ENCODE measurements around the gene FKBP8.

The FKBP8 gene

DNA sequence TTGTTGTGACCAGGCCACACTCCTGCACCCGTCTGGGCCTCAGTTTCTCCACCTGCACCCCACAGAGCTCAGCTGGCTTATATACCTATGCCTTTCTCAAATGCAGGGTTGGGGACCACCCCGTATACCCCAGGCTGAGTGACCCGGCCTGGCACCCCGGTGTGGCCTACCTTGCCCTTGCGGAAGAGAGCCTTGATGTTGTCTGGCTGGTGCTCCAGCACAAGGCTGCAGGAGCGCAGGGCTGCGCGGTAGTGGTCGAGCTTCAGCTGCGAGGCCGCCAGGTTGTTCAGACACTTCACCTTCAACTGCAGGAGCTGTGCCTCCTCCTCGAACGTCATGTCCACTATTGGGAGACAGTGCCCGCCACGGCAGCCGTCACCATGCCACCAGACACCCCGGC is 5.9 kb downstream of the FKBP8 start:
- H4K91ac ChIP-seq (ENCODE audit: low read depth, low read length), result no peak overlapping the region
- peaks cover 60 to 64% of the 10 kb centered on the region in 2 experiments for H3K36me3 ChIP-seq (ENCODE audit: control insufficient read depth in 1 of 2, insufficient read depth in 2 of 2, low read length in 2 of 2)
- no peak overlapping the region for H2BK5ac ChIP-seq (ENCODE audit: low read depth, low read length, poor library complexity)
- no peak for DNase-seq
- H2AFZ ChIP-seq (ENCODE audit: insufficient read depth, low read length, poor library complexity), result no peak overlapping the region
- no peak overlapping the region for H3K14ac ChIP-seq (ENCODE audit: low read length)
- H3K9ac ChIP-seq (ENCODE audit: low read length), result no peak overlapping the region
- H3K27ac ChIP-seq (ENCODE audit: low read depth, low read length), result no peak overlapping the region
- H3K79me2 ChIP-seq (ENCODE audit: control insufficient read depth, insufficient read depth, low read length, poor library complexity), result peaks cover under 1% of the 10 kb centered on the region
- H3K27me3 ChIP-seq (ENCODE audit: insufficient read depth, low read length), result no peaks in the 10 kb centered on the region
- H2AK5ac ChIP-seq (ENCODE audit: low read length), result no peak overlapping the region
- H3K23ac ChIP-seq (ENCODE audit: low read length), result no peak overlapping the region
- H3K79me1 ChIP-seq (ENCODE audit: low read length), result no peaks in the 10 kb centered on the region
- H4K8ac ChIP-seq (ENCODE audit: low read depth, low read length), result no peak overlapping the region
- H3K9me3 ChIP-seq (ENCODE audit: insufficient read depth, low read depth, low read length), result peaks cover 2% of the 10 kb centered on the region
- H3K18ac ChIP-seq (ENCODE audit: low read length), result no peak overlapping the region
- H2BK120ac ChIP-seq (ENCODE audit: insufficient read depth, low read length, poor library complexity), result no peak overlapping the region
- no peak overlapping the region for H4K12ac ChIP-seq (ENCODE audit: low read depth, low read length)
- H2BK12ac ChIP-seq (ENCODE audit: low read length), result no peak overlapping the region
- peaks cover 4 to 5% of the 10 kb centered on the region in 2 experiments for H3K4me1 ChIP-seq (ENCODE audit: control insufficient read depth in 1 of 2, insufficient read depth in 2 of 2, low read length in 2 of 2)
- H3K4ac ChIP-seq (ENCODE audit: low read depth, low read length), result no peak overlapping the region
- no peak overlapping the region for H3K4me3 ChIP-seq (ENCODE audit: low read depth, low read length)
- H3K4me2 ChIP-seq (ENCODE audit: low read length), result no peak overlapping the region
- WGBS (ENCODE audit: extremely low coverage, insufficient coverage, insufficient read length), result no CpG with 5 or more reads among the region's 17 CpGs

GRCh38 chr19:18536475-18536874 is 6.9 kb downstream of the FKBP8 start:
- H4K12ac ChIP-seq (ENCODE audit: low read depth, low read length), result no peak overlapping the region
- peaks cover 2% of the 10 kb centered on the region for H3K9me3 ChIP-seq (ENCODE audit: insufficient read depth, low read depth, low read length)
- H2BK12ac ChIP-seq (ENCODE audit: low read length), result no peak overlapping the region
- no peak overlapping the region for H3K23ac ChIP-seq (ENCODE audit: low read length)
- no CpG with 5 or more reads among the region's 10 CpGs for WGBS (ENCODE audit: extremely low coverage, insufficient coverage, insufficient read length)
- no peaks in the 10 kb centered on the region for H3K79me2 ChIP-seq (ENCODE audit: control insufficient read depth, insufficient read depth, low read length, poor library complexity)
- no peak overlapping the region for H3K18ac ChIP-seq (ENCODE audit: low read length)
- H3K4ac ChIP-seq (ENCODE audit: low read depth, low read length), result no peak overlapping the region
- no peak for DNase-seq
- no peak overlapping the region for H2BK5ac ChIP-seq (ENCODE audit: low read depth, low read length, poor library complexity)
- H4K91ac ChIP-seq (ENCODE audit: low read depth, low read length), result no peak overlapping the region
- no peak overlapping the region for H3K4me3 ChIP-seq (ENCODE audit: low read depth, low read length)
- no peak overlapping the region for H2AK5ac ChIP-seq (ENCODE audit: low read length)
- no peak overlapping the region for H3K27ac ChIP-seq (ENCODE audit: low read depth, low read length)
- H3K36me3 ChIP-seq (ENCODE audit: control insufficient read depth in 1 of 2, insufficient read depth in 2 of 2, low read length in 2 of 2), result peaks cover 65 to 68% of the 10 kb centered on the region in 2 experiments
- H3K4me2 ChIP-seq (ENCODE audit: low read length), result no peak overlapping the region
- H3K4me1 ChIP-seq (ENCODE audit: control insufficient read depth in 1 of 2, insufficient read depth in 2 of 2, low read length in 2 of 2), result peaks cover 0 to 2% of the 10 kb centered on the region in 2 experiments
- H2BK120ac ChIP-seq (ENCODE audit: insufficient read depth, low read length, poor library complexity), result no peak overlapping the region
- H4K8ac ChIP-seq (ENCODE audit: low read depth, low read length), result no peak overlapping the region
- no peaks in the 10 kb centered on the region for H3K27me3 ChIP-seq (ENCODE audit: insufficient read depth, low read length)
- no peak overlapping the region for H3K9ac ChIP-seq (ENCODE audit: low read length)
- no peak overlapping the region for H2AFZ ChIP-seq (ENCODE audit: insufficient read depth, low read length, poor library complexity)
- H3K14ac ChIP-seq (ENCODE audit: low read length), result no peak overlapping the region
- no peaks in the 10 kb centered on the region for H3K79me1 ChIP-seq (ENCODE audit: low read length)

- H4K8ac ChIP-seq (ENCODE audit: low read depth, low read length), result no peak overlapping the region
- H3K23ac ChIP-seq (ENCODE audit: low read length), result no peak overlapping the region
- H2AK5ac ChIP-seq (ENCODE audit: low read length), result no peak overlapping the region
- no peaks in the 10 kb centered on the region for H3K27me3 ChIP-seq (ENCODE audit: insufficient read depth, low read length)
- H3K18ac ChIP-seq (ENCODE audit: low read length), result no peak overlapping the region
- H2AFZ ChIP-seq (ENCODE audit: insufficient read depth, low read length, poor library complexity), result no peak overlapping the region
- H3K9ac ChIP-seq (ENCODE audit: low read length), result no peak overlapping the region
- H3K4me1 ChIP-seq (ENCODE audit: control insufficient read depth in 1 of 2, insufficient read depth in 2 of 2, low read length in 2 of 2), result no peaks in the 10 kb centered on the region
- no CpG with 5 or more reads among the region's 4 CpGs for WGBS (ENCODE audit: extremely low coverage, insufficient coverage, insufficient read length)
- H4K12ac ChIP-seq (ENCODE audit: low read depth, low read length), result no peak overlapping the region
- H3K79me1 ChIP-seq (ENCODE audit: low read length), result no peaks in the 10 kb centered on the region
- no peak overlapping the region for H3K4me2 ChIP-seq (ENCODE audit: low read length)
- no peak overlapping the region for H4K91ac ChIP-seq (ENCODE audit: low read depth, low read length)
- no peak overlapping the region for H2BK12ac ChIP-seq (ENCODE audit: low read length)
- H2BK120ac ChIP-seq (ENCODE audit: insufficient read depth, low read length, poor library complexity), result no peak overlapping the region
- H3K14ac ChIP-seq (ENCODE audit: low read length), result no peak overlapping the region
- peaks cover 4% of the 10 kb centered on the region for H3K9me3 ChIP-seq (ENCODE audit: insufficient read depth, low read depth, low read length)
- no peak overlapping the region for H2BK5ac ChIP-seq (ENCODE audit: low read depth, low read length, poor library complexity)
- H3K4ac ChIP-seq (ENCODE audit: low read depth, low read length), result no peak overlapping the region
- H3K79me2 ChIP-seq (ENCODE audit: control insufficient read depth, insufficient read depth, low read length, poor library complexity), result no peaks in the 10 kb centered on the region
- H3K4me3 ChIP-seq (ENCODE audit: low read depth, low read length), result no peak overlapping the region
- no peak overlapping the region for H3K27ac ChIP-seq (ENCODE audit: low read depth, low read length)
- DNase-seq, result no peak
- peaks cover 52% of the 10 kb centered on the region in 2 experiments for H3K36me3 ChIP-seq (ENCODE audit: control insufficient read depth in 1 of 2, insufficient read depth in 2 of 2, low read length in 2 of 2)
Measured at GRCh38 chr19:18533058-18533457, 10.3 kb downstream of the FKBP8 start.

GRCh38 chr19:18532168-18532890 is 11.0 kb downstream of the FKBP8 start:
- no peak overlapping the region for H2AFZ ChIP-seq (ENCODE audit: insufficient read depth, low read length, poor library complexity)
- H3K4ac ChIP-seq (ENCODE audit: low read depth, low read length), result no peak overlapping the region
- H2AK5ac ChIP-seq (ENCODE audit: low read length), result no peak overlapping the region
- no peak overlapping the region for H3K18ac ChIP-seq (ENCODE audit: low read length)
- H3K4me1 ChIP-seq (ENCODE audit: control insufficient read depth in 1 of 2, insufficient read depth in 2 of 2, low read length in 2 of 2), result no peaks in the 10 kb centered on the region
- no peaks in the 10 kb centered on the region for H3K79me2 ChIP-seq (ENCODE audit: control insufficient read depth, insufficient read depth, low read length, poor library complexity)
- no peak overlapping the region for H4K12ac ChIP-seq (ENCODE audit: low read depth, low read length)
- no peak overlapping the region for H2BK12ac ChIP-seq (ENCODE audit: low read length)
- WGBS (ENCODE audit: extremely low coverage, insufficient coverage, insufficient read length), result no CpG with 5 or more reads among the region's 22 CpGs
- no peak overlapping the region for H3K27ac ChIP-seq (ENCODE audit: low read depth, low read length)
- no peak for DNase-seq
- no peak overlapping the region for H3K4me3 ChIP-seq (ENCODE audit: low read depth, low read length)
- no peak overlapping the region for H2BK5ac ChIP-seq (ENCODE audit: low read depth, low read length, poor library complexity)
- H2BK120ac ChIP-seq (ENCODE audit: insufficient read depth, low read length, poor library complexity), result no peak overlapping the region
- H3K9ac ChIP-seq (ENCODE audit: low read length), result no peak overlapping the region
- no peaks in the 10 kb centered on the region for H3K27me3 ChIP-seq (ENCODE audit: insufficient read depth, low read length)
- no peak overlapping the region for H4K8ac ChIP-seq (ENCODE audit: low read depth, low read length)
- no peak overlapping the region for H3K14ac ChIP-seq (ENCODE audit: low read length)
- no peak overlapping the region for H3K4me2 ChIP-seq (ENCODE audit: low read length)
- no peak overlapping the region for H4K91ac ChIP-seq (ENCODE audit: low read depth, low read length)
- H3K9me3 ChIP-seq (ENCODE audit: insufficient read depth, low read depth, low read length), result peaks cover 4% of the 10 kb centered on the region
- H3K23ac ChIP-seq (ENCODE audit: low read length), result no peak overlapping the region
- H3K36me3 ChIP-seq (ENCODE audit: control insufficient read depth in 1 of 2, insufficient read depth in 2 of 2, low read length in 2 of 2), result peaks cover 44 to 45% of the 10 kb centered on the region in 2 experiments
- no peaks in the 10 kb centered on the region for H3K79me1 ChIP-seq (ENCODE audit: low read length)
